Left lobe of liver (tissue), 2 donors: ENCODE data around the gene KIAA1217. TPM values are rescaled to one million over a fixed set of nuclear protein-coding genes. Genes with fewer than 3 reads are reported as not detected.
"Not testable (repeated sequence)": the region's sequence is repeated elsewhere in the genome, so short reads cannot be mapped to it uniquely, and the experiment has no call there.

ENCODE experiments used
- ATAC-seq: fragments of 200-7000 bp; cut with Tn5 transposase; one replicate; pipeline ENCODE4 v1.9.1; 2020; ENCODE audit warnings: mild to moderate bottlenecking, moderate library complexity
- DNase-seq: peaks from one replicate; pipeline ENCODE4 v3.0.0-alpha.2; 2020; ENCODE audit warnings: low spot score
- total RNA-seq: library from RNA; stranded (reverse); gene quantifications from one replicate; pipeline ENCODE4 v1.2.1, GENCODE V29; 2021
- donor health status: DM: no; HTN: no; CAD: no; lungs with moderate emphysema.
- donor health status: DM: no; HTN: yes; CAD: no.

Gene KIAA1217
- total RNA-seq, 1 donor from 2014 or later = 26.7 TPM

DNA sequence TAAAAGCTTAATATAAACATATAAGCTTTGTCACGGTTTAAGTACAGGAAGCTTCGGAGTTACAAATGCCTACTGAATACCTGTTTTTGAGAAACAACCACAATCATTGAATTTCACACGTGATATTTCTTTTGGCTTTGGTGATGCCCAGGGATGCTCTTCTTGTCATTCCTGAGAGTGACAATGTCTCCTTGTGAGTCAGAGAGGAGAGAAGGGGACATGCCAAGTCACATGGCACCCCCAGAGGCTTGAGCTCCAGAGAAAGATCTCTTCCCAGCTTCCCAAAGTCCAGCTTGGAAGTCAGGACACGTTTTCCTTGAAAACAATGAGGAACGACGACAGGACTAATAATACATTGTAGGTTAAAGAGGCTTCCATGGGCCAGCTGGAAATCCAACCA, 272.3 kb downstream of the KIAA1217 start:
- DNase-seq = no peak
- ATAC-seq = no peak

DNA sequence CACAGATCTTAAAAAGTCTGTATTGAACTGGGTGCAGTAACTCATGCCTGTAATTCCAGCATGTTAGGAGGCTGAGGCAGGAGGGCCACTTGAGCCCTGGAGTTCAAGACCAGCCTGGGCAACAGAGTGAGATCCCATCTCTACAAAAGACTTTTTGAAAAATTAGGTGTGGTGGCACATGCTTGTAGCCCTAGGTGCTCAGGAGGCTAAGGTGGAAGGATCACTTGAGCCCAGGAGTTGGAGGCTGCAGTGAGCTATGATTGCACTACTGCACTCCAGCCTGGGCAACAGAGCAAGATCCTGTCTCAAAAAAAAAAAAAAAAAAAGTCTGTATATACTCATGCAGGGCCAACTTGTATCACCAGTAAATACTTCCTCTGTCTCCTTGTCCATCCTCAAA, 273.8 kb downstream of the KIAA1217 start:
- DNase-seq, ATAC-seq: not testable (repeated sequence)

DNA sequence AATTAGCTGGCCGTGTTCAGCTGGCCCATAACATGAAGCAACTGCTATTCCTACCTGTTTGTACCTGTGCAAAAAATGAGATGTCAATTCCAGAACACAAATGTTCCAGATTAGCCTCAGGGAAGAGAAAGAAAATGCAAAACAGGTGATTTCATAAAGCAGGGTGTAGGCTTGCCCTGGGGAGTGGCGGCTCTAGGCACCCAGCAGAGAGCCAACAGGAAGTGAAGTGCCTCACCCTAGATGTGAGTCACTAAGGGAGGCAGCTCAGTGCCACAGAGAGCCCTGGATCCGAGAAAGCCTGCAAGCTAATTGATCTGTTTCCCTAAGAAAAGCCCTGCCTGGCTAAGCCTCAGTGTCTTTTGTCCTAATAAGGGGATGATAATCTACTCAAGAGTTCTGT, 274.8 kb downstream of the KIAA1217 start:
- peak; percentile 53 for ATAC-seq
- DNase-seq = no peak

DNA sequence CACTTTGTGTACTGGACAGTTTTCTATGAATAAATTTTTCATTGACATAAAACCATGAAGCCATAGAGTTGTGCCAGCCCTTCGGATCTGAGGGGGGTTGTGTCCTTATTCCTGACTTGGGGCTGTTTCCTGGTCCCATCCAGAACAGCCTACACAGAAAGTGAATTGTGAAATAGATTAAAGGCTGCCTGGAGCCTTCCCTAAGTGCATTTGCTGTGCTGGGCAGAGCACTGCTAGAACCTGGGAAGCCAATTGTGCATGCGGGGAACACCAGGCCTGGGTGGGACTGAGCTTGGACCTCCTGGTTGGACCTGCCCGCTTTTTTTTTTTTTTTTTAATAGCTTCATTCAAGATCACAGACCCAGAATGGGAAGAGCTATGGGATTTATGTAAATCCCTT, 275.8 kb downstream of the KIAA1217 start:
- ATAC-seq (peak; percentile 81), DNase-seq (no peak)

DNA sequence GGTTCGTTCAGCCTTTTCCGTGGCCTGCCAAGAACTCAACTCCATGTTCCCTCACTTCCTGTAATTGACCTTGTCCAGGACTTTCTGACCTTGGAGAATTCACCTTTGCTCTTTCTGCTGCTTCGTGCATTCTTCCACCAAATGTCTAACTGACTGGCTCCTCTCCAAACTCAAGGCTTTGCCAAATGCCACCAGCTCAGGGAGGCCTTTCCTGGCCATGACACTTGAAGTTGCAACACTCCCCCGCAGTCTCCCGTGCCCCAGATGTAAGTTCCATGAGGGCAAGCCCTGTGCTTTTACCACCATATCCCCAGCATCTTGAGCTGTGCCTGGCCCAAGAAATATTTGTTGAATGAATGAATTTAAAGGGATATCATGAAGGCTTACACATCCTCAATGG, 276.4 kb downstream of the KIAA1217 start:
- ATAC-seq = peak; percentile 41
- DNase-seq = peak; percentile 54

DNA sequence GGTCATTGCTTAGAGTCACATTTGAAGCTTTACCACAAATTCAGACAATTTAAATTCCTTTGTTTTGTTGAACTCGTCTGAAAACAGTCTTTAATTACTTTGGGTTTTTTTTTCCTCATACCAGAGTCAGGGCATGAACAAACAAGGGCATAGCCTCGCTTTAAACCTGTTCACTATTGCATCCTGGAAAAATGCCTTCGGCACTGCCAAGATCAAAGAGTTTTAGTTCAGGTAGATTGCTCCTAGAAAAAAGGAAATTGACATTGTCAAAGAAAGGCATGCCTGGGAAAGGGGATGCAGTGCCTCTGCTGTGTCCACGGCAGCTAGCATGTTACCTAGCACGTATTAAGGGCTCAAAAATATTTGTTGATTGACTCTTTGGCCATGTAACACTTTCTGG, 279.7 kb downstream of the KIAA1217 start:
- DNase-seq (no peak), ATAC-seq (peak; percentile 54)

DNA sequence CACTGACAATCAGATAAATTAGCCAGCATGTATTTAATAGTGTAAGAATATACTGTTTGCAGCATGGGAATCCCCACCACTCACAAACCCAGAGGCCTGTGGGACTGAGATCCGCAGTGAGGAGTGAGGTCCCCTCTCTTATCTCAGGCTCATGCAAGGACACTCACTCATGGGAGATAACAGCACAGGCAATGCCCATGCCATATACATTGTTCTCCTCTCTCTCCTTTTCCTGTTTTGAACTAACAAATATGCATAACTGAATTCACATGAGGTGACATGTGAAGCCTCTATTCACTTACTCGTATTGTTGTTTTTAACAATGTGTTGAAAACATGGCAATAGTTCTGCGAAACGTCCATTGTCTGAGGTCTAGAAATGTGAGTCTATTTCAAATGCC, 284.2 kb downstream of the KIAA1217 start:
- no peak for ATAC-seq
- DNase-seq = no peak

DNA sequence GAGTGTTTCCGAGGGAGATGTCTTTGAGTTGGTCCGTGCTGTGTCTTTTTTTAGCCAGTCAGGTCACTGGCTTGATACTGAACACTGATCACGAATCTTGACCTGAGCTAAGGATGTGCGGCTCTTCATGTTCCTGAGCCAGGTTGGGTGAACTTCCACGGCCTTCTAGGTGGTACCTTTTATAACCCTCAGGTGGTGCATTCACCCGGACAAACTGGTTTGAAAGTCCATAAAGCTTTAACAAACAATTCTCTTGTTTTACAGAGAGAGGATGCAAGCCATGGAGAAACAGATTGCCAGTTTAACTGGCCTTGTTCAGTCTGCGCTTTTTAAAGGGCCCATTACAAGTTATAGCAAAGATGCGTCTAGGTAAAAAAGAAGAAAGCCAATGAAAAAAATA, 285.3 kb downstream of the KIAA1217 start:
- DNase-seq (no peak), ATAC-seq (no peak)

DNA sequence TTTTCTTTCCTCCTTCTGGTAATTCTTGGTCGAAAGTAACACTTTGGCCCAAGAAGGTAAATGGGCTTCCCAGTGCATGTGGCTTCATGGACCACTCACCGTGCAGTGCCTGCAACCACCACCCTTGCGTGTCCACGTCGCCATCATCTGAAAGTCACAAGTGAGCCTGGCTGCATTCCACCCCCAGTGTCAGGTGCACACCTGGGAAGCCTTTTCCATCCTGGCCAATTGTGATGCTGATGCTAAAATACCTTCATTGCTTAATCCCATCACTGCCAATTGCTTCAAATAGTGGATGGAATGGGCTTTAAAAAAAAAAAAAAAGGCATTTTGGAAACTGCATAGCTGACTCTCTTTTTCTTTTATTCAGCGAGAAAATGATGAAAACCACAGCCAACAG, 285.8 kb downstream of the KIAA1217 start:
- no peak for ATAC-seq
- DNase-seq = no peak

DNA sequence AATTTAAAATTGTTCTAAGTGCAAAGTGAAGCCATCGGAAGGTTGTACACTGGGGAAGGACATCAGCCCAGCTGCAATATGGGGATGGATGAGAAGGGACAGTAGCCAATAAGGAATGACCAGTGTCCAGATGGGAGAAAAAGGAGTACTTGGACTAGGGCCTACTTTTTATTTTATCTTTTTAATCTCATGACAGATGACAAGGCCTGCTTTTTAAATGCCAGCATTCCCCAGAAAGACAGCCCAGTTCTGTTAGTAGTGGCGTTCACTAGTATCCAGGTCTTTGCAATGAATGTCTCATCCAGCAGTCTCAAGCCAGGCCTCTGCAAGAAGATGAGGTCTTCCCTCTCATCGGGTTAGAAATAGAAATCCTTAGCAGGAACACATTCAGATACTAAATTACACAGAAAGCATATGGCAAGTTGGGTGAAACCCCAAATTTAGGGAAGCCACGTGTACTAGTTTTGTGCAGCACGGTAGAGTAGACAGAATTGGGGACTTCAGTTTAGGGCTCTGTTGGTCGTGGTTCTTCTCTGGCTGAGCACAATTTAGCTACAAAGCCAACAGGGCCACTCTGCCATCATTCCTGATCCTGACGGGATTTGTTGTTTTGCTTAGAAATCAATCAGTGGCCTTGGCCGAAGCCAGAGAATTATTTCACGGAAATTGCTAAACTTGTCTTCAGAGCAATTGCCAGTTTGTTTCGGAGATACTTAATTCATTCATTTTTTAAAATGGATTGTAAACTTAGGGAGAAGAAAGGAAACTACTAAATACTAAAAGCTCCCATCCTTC, 286.9 kb downstream of the KIAA1217 start:
- DNase-seq (no peak), ATAC-seq (peak; percentile 67)

DNA sequence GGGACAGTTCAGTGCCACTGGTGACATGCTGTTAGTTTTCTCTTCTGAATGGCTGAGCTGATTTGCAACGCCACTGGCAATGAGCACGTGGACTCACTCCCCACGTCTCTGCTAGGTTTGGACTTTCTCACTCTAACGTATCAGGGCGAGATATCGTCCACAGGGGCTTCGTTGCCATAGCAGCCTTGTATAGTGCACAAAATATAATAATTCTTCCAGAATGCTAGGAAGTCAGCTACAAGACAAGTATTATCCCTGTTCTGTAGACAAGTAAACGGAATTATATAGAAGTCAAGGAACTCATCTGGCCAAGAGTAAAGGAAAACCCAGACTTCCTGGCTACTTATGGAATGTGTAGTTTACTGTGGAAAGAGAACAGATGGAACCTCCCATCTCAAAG, 288.0 kb downstream of the KIAA1217 start:
- DNase-seq (no peak), ATAC-seq (no peak)

DNA sequence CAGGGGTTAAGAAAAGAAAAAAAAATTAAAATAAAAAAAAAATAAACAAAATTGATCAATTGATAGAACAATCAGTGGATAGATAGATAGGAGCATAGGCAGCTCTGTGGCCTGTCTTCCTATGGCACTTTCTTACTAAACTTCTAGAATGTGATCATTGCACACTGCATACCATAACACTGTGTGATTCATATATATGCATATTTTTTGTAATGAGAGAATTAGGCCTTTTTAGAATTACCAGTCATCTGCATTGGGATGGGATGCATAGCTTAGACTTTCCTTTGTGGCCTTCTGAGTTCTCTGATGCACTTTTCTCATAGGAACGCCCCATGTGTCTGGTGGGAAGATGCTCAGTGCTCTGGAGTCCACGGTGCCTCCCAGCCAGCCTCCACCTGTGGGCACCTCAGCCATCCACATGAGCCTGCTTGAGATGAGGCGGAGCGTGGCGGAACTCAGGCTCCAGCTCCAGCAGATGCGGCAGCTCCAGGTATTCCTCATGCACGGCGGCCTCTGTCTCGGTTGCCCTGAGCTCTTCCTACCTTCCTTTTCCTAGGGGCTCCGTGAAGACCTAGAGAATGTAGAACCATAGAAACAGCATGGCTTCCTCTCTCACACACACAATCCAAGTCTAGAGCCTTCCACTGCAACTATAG, 292.2 kb downstream of the KIAA1217 start:
- no peak for DNase-seq

DNA sequence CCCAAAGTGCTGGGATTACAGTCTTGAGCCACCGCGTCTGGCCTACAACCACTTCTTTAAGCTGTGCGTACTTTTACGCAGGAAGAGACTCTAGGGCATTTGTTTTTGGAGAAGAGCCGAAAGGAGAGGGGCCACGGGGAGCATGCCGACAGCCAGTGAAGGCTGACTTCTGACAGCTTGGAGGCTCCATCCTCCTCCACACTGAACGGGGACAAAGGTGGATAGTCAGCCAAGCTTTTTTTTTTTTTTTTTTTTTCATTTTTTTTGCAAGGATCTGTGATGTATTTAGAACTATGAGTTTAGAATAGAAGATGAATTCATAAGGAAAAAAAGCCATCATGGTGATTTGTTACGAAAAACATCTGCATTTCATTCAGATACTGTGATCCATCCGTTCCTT, 293.1 kb downstream of the KIAA1217 start:
- DNase-seq (no peak), ATAC-seq (no peak)

More for the DNA sequence above, 292.2 kb downstream of the KIAA1217 start:
- ATAC-seq = no peak

DNA sequence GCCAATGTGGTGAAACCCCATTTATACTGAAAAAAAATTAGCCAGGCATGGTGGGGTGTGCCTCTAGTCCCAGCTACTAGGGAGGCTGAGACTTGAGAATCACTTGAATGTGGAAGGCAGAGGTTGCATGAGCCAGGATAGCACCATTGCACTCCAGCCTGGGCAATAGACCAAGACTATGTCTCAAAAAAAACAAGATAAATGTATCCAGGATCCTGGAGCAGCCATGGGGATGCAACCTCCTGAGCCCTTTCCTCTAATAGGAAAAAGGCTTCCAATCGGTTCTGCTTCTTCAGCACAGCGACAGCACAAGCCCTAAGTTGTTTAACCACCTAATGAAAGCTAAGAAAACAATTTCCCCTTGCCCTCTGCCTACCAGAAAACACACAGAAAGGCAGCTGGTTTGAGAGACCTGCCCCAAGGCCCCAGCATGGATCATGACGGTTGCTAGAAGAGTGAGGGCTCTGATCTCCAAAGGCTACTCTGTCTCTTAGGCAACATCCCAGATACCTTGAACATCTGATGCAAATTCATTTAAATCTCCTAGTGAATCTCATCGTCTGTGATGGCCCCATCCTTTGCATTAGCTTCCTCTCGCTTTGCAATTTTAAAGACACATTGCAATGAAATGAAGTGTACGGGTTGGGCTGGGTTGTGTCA, 294.0 kb downstream of the KIAA1217 start:
- DNase-seq (no peak), ATAC-seq (peak; percentile 24)

DNA sequence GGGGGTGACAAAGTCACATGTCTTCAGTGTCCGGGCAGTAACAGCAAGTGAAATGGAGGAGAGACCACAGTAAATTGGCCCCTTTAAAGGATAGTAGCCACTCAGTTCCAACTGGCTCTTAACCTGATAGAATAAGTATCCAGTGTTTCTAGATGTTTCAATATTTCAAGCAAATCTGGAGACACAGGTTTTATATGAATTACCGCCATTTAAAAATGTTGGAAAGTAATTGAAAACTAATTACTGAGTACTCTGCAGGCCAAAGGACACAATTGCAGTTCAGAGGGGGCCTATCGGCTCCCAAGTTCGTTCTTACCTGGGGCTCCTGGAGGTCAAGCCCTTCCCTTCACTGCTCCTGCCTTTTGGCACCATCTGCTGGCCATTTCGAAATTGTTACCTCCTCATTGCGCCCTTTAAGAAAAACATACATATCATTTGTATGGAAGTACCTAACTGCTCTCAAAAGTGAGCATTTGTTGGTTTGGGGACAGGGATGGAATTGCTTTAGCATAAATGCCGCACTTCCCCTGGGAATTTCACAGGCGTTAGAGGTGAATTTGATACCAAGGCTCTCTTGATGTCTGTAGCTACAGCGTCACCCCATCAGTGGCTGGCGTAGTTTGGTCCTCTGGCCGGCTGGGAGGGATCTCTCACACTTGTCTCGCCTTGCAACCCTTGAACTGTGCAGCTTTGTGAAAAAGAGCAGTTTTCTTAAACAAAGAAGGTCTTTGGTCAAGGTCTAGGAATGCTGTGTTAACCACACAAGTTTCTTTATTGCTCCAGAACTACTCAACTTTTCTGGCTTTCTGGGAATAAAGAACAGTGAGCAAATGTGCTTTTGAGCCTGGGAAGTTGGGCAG, 294.8 kb downstream of the KIAA1217 start:
- peak; percentile 90 for ATAC-seq
- no peak for DNase-seq

DNA sequence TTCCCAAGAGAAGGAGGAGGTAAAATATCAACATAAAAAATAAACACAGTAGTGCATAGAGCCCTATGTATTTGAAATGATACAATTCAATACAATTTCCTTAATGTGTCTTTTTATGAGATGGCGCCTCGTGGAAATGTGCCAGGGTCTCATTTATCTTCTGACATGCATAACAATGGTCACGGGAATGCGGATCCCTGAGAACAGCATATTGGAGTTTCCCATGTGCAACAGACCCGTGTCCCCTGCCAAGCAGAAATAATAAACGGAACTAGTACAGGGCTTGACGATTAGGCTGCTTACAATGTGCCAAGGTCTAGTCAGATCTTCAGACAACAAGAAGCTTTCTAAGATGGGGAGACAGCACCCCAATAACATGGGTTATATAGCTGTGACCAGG, 296.8 kb downstream of the KIAA1217 start:
- ATAC-seq = peak; percentile 38
- no peak for DNase-seq

DNA sequence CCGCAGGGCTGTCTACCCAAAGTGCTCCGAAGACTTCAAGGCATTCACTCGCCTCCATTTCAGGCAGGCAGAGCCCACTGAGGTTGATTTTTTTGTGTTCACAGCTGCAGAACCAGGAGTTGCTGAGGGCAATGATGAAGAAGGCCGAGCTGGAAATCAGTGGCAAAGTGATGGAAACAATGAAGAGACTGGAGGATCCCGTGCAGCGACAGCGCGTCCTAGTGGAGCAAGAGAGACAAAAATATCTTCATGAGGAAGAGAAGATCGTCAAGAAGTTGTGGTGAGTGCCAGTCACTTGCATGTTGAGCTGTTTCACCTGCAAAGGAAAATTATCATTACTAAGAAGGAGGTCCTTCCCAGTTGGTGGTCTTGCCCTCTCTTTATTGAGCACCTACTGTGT, 304.2 kb downstream of the KIAA1217 start:
- DNase-seq (no peak), ATAC-seq (peak; percentile 36)

DNA sequence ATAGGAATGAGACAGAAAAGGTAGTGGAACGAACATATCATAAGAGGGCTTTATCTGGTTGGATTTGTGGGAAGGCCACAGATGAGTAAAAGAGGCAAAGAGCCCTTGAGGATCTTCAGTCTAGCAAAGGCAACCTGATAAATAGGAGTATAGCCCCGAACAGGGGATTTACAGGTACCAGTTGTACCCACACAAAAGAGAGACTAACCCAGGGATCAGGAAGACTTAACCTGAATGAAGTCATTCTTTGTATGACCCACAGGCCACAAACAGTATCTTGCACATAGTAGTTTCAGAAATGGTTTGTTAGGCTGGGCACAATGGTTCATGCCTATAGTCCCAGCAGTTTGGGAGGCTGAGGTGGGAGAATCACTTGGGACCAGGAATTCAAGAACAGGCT, 306.5 kb downstream of the KIAA1217 start:
- ATAC-seq (no peak), DNase-seq (no peak)

DNA sequence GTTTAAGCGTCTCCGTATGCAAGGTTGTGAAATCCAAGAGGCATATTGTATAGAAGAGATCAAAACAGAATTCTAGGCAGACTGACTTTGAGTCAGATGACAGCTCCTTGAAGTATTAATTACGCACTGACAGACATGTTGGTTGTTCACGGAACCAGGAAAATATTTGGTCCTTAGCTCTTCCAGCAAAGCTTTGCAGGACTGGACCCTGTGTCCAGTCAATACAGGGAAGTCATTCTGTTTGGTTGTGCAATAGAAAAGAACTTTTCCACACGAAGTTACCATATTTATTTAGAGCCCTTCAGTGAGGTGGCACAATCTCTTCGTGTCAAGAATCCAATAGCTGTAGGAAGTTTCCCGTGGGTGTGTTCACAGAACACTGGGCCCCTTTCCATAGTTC, 309.5 kb downstream of the KIAA1217 start:
- DNase-seq (no peak), ATAC-seq (peak; percentile 84)

DNA sequence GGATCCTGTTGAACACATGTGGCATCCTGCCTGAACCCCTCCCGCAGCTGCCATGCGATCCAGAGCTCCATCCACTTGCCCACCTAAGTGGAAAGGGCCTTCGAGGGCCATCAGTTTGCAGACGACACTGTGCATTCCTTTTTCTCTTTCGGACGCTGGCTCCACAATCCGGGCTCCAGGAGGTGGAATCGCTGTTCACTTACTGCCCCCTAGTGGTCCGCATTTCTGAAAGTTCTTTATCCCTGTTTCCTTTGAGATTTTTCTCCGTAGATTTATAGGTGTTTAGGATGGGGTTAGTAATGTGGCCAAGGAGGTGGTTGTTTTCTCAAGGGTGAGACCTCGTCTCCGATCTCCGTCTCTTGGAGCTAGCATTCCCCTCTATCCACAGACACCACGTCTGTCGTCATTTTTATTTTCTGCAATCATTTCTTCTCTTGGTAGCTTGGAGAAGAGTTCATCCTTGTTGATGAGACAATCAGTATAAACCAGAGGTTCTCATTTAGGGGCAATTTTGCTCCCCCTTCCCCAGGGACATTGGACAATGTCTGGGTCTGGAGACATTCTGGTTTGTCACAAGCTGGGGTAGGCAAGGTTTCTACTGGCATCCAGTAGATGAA, 310.2 kb downstream of the KIAA1217 start:
- peak; percentile 50 for DNase-seq
- ATAC-seq = peak; percentile 85

DNA sequence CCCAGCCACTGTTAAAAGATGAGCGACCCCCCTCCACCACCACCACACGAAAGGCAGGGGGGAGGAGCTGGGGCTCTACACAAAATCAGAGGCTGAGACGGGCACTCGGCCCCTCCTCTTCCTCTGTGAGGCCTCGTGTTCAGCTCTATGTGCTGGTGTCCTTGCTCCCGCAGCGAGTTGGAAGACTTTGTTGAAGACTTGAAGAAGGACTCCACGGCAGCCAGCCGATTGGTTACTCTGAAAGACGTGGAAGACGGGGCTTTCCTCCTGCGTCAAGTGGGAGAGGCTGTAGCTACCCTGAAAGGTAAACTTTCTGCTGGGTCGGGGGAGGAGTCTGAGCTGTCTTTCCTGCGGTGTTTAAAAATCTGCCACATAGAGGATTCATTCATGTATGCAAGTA, 311.0 kb downstream of the KIAA1217 start:
- ATAC-seq (no peak), DNase-seq (no peak)
